H1 (cell line): ENCODE results near the gene EFCAB8. TPM values are rescaled to one million over a fixed set of nuclear protein-coding genes. Genes with fewer than 3 reads are reported as not detected.

Experiments used
- E2F6 ChIP-seq: IDR thresholded peaks from 2 replicates; pipeline ENCODE4 v1.6.1; 2012; ENCODE audit warnings: inconsistent platforms
- NANOG ChIP-seq: IDR thresholded peaks from 2 replicates; pipeline ENCODE4 v1.6.1; 2011; ENCODE audit warnings: low read length, low read depth, mild to moderate bottlenecking, inconsistent platforms; ENCODE audit not compliant: insufficient read depth, poor library complexity, severe bottlenecking
- polyA plus RNA-seq, 7 experiments: library from polyadenylated mRNA; depleted of rRNA in 3 of 7; stranded (reverse) in 5 of 7; unstranded in 2 of 7; fragments of >200 nt in 5 of 7; fragments of 200-250 nt in 2 of 7; gene quantifications; 1 replicate in 5 of 7; 2 replicates in 1 of 7; 4 replicates in 1 of 7; pipeline versions ENCODE4 v1.2.1 to v1.2.3, GENCODE V29; 2011 to 2013; ENCODE audit warnings: missing spikeins in 2 of 7, mixed read lengths in 2 of 7
- total RNA-seq: library from RNA; stranded (reverse); fragmentation: NEBNext Ultra II Directional; extraction: Animal tissue kit (Norgen Biotek cat#: 25700); gene quantifications from 2 replicates; pipeline ENCODE4 v1.2.1, GENCODE V29; 2021

Gene EFCAB8
- total and polyA plus RNA-seq, 2 of the 8 experiments (the other 6 are each of a cell fraction or from before 2014, with no cell fraction given) = 0.06 to 0.20 TPM

GRCh38 chr20:33005908-33006775 lies 147.4 kb downstream of the EFCAB8 start (continued):
- TF ChIP-seq NANOG (no peak), E2F6 (no peak)
